ENCODE data around the gene NCOA4.

DNA sequence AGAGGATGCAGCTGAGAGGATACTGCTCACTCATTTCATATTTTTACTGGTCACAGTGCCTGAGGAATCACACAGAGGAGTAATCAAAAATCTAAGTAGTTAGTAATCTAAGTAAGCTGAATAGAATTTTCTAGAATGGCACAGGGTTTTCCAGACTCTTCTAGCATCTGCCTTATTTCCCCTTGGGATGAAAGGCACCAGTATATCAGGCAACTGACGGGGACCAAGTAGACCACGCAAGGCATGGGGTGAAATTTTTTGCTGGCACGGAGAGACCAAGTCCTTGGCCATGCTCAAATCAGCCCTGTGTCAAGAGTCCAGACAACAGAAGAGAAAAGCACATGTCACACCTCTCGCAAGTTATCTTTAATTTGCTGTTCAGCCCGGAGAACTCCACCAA is 14.2 kb downstream of the NCOA4 start:
- TF ChIP-seq, protein P1, sequence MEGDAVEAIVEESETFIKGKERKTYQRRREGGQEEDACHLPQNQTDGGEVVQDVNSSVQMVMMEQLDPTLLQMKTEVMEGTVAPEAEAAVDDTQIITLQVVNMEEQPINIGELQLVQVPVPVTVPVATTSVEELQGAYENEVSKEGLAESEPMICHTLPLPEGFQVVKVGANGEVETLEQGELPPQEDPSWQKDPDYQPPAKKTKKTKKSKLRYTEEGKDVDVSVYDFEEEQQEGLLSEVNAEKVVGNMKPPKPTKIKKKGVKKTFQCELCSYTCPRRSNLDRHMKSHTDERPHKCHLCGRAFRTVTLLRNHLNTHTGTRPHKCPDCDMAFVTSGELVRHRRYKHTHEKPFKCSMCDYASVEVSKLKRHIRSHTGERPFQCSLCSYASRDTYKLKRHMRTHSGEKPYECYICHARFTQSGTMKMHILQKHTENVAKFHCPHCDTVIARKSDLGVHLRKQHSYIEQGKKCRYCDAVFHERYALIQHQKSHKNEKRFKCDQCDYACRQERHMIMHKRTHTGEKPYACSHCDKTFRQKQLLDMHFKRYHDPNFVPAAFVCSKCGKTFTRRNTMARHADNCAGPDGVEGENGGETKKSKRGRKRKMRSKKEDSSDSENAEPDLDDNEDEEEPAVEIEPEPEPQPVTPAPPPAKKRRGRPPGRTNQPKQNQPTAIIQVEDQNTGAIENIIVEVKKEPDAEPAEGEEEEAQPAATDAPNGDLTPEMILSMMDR (IDR thresholded peaks at IDR 0.05), result no peak
- no peak for TF ChIP-seq POLR2A (IDR thresholded peaks at IDR 0.05)

Measured in right lobe of liver (tissue), 4 donors.